GM18498 (cell line): ENCODE results near the gene GABRD.
"Not testable (repeated sequence)": the region's sequence is repeated elsewhere in the genome, so short reads cannot be mapped to it uniquely, and the experiment has no call there.

ENCODE experiments used
- ATAC-seq: cut with Tn5 transposase; IDR thresholded peaks from one replicate; pipeline ENCODE4 v1.9.1; 2021; ENCODE audit warnings: mild to moderate bottlenecking, moderate library complexity; ENCODE audit not compliant: unreplicated experiment

GABRD gene, protein sequence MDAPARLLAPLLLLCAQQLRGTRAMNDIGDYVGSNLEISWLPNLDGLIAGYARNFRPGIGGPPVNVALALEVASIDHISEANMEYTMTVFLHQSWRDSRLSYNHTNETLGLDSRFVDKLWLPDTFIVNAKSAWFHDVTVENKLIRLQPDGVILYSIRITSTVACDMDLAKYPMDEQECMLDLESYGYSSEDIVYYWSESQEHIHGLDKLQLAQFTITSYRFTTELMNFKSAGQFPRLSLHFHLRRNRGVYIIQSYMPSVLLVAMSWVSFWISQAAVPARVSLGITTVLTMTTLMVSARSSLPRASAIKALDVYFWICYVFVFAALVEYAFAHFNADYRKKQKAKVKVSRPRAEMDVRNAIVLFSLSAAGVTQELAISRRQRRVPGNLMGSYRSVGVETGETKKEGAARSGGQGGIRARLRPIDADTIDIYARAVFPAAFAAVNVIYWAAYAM

DNA sequence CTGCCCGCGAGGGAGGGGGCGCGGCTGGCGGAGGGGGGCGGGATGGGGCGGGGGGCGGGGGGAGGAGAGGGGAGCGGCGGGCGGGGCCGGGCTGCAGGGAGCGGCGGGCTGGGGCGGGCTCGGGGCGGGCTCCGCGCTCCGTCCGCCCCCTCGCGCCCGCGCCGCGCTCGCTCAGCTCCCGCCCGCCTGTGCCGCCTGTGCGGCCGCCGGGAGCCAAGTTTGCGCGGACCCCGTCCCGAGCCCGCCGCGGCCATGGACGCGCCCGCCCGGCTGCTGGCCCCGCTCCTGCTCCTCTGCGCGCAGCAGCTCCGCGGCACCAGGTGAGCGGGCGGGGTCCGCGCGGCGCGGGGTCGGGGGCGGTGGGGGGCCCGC lies at the start of gene GABRD:
TSS of gene GABRD (plus strand) at position 174 of the 372 bp plus-strand sequence. CDS start at position 253, 79 bp downstream.
- ATAC-seq, result no peak

DNA sequence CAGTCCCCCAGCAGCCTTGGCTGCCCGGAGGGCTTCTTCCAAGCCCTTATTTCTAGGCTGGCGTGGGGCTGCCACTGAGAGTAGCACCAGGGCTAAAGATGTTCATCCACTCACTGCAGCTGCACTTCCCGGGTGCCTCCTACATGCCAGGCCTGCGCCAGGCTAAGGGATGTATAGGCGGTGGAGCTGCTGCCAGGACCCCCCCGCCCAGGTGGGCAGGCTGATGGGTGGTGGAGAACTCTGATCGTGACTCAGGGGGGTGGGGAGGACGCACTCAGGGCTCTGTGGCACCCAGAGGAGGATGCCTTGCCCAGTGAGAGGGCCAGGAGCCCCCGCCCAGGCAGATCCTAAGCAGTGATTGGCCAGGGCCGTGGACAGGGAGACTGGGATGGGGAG lies 49.6 kb upstream of the GABRD start:
- ATAC-seq, result no peak

GRCh38 chr1:1969953-1970716 lies 49.0 kb upstream of the GABRD start:
- ATAC-seq, result no peak

- no peak for ATAC-seq
Measured at GRCh38 chr1:1971017-1971416, 48.1 kb upstream of the GABRD start.

DNA sequence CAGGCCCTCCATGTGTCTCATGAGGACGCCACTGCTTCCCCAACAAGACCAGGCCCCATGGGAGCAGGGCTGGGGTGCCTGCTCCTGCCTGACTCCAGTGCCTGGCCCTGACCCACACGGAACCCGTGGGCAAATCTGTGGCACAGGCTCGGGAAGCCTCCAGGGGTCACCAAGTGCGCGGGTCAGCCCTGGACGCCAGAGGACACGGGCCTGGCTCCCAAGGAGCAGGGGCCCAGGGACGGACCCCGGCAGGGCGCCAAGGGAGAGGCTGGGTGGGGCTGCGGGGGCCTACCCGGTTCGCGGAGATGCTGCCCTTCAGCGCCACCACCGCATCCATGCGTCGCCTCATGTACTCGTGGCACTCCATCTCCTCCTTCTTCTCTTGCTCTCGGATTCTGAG lies 47.5 kb upstream of the GABRD start:
- ATAC-seq, result no peak

DNA sequence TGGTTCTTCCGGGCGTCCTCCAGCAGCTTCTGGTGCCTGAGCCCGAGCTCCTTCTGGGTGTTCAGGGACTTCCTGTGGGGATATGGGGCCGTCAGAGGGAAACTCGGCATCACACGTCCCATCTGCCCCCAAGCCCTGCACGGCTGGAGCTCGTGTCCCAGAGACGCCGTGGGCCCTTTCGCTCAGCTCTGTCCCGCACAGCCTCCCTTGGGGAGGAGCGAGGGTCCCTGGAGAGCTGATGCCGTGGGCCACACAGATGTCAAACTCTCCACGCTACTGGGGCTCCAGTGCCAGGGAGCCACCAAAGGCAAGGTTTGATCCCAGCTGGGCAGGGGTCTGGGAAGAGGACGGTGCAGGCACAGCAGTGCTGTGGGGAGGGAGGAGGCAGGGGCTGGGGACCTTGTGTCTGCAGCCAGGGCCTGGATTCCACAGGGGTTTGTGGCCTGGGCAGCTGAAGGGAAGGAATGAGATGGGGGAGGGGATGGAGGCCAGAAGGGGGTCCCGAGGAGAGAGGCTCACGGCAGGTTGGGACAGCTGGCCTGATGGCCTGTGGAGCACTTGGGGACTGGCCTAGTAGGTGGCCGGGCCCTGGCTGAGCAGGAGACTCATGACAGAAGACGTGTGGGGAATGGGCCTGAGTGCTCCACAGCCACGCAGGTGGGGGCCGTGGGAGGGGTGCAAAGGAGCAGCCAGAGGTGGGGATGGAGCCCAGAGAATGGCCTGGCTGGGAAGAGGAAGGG lies 46.0 kb upstream of the GABRD start:
- no peak for ATAC-seq

GRCh38 chr1:1973716-1974642 lies 45.2 kb upstream of the GABRD start:
- ATAC-seq, result no peak

- no peak for ATAC-seq
Measured at GRCh38 chr1:1974834-1975233, 44.3 kb upstream of the GABRD start.

DNA sequence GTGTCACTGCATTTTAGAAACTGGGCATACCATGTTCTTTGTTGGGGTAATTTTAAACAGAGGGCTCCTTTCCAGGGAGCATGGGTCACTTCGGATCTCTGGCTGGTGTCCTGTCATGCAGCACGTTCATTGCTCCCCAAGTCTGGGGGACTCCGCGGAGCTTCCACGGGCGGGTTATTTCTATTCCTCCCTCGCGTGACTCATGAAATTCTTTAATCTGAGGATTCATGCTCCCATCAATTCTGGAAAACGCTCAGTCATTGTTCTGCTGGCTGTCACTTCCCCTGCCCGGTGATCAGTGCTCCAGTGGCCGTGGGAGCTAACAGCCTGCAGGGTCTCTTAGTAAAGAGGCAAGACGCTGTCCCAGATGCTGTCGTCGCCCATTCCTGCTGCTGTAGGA lies 43.6 kb upstream of the GABRD start:
- no peak for ATAC-seq

GRCh38 chr1:1976031-1976430 lies 43.1 kb upstream of the GABRD start:
- ATAC-seq, result no peak

DNA sequence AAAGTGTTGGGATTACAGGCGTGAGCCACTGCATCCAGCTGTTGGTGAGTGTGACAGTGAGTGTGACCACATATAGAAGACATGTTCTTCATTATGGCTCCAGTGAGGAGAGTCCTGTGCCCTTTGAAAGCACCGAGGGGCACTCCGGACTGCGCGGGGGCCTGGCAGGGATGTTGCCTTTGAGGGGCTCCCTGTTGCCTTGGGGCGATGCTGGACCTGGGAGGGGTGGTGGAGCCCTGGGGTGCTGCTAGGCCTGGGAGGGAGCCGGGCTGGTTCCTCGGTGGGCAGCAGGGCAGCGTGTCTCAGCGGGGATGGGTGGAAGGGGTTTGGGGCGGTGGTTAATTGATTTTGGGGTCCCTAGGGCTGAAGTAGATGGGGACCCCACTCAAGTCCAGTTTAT lies 41.0 kb upstream of the GABRD start:
- no peak for ATAC-seq

GRCh38 chr1:1978690-1979481 lies 40.3 kb upstream of the GABRD start:
- not testable (repeated sequence) for ATAC-seq

DNA sequence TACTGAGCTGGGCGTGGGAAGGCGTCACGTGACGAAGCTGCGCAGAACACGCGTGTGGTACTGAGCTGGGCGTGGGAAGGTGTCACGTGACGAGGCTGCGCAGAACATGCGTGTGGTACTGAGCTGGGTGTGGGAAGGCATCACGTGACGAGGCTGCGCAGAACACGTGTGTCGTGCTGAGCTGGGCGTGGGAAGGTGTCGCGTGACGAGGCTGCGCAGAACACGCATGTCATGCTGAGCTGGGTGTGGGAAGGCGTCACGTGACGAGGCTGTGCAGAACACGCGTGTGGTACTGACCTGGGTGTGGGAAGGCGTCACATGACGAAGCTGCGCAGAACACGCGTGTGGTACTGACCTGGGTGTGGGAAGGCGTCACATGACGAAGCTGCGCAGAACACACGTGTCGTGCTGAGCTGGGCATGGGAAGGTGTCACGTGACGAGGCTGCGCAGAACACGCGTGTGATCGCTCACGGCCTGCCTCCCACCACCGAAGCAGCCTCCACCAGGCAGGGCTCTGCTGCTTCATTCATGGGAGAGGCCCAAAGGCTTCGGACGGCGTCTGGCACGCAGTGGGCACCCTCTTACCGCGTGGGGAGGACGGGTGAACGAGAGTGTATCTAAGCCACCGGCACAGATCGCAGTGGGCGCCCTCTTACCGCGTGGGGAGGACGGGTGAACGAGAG lies 39.5 kb upstream of the GABRD start:
- no peak for ATAC-seq

DNA sequence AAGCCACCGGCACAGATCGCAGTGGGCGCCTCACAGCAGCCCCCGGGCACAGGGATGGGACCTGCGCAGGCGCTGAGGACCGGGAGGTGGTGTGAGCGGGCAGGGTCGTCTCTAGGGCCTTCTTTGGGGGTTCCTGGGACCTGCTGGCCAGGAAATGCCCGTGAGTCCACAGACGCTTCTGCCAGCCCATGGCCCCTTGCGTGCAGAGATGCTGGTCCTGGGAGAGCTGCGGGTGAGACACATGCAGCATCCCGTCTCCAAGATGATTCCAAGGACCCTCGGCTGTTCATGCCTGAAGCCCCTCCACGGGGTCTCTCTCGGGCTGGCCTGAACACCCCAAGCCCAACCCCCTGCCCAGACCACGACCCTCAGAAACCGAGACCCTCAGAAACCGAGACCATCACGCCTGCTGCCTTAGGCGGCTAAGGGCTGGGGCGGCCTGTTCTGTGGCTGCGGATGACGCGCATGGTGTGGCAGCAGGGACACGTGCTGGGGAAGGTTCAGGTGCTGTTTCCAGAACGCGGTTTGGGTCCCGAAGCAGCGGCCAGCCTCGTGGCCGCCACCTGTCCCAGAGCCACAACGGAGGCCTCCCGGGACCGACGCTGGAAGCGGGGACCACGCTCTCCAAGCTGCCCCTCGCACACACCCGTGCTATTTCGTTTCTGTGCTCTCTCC lies 38.5 kb upstream of the GABRD start:
- ATAC-seq, result no peak

GRCh38 chr1:1981142-1981500 lies 38.0 kb upstream of the GABRD start:
- ATAC-seq, result no peak

DNA sequence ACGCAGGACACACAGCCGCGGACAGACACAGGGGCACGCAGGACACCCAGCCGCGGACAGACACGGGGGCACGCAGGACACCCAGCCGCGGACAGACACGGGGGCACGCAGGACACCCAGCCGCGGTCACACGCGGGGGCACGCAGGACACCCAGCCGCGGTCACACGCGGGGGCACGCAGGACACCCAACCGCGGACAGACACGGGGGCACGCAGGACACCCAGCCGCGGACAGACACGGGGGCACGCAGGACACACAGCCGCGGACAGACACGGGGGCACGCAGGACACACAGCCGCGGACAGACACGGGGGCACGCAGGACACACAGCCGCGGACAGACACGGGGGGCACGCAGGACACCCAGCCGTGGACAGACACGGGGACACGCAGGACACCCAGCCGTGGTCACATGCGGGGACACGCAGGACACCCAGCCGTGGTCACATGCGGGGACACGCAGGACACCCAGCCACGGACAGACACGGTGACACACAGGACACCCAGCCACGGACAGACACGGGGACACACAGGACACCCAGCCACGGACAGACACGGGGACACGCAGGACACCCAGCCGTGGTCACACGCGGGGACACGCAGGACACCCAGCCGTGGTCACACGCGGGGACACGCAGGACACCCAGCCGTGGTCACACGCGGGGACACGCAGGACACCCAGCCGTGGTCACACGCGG lies 37.4 kb upstream of the GABRD start:
- not testable (repeated sequence) for ATAC-seq

DNA sequence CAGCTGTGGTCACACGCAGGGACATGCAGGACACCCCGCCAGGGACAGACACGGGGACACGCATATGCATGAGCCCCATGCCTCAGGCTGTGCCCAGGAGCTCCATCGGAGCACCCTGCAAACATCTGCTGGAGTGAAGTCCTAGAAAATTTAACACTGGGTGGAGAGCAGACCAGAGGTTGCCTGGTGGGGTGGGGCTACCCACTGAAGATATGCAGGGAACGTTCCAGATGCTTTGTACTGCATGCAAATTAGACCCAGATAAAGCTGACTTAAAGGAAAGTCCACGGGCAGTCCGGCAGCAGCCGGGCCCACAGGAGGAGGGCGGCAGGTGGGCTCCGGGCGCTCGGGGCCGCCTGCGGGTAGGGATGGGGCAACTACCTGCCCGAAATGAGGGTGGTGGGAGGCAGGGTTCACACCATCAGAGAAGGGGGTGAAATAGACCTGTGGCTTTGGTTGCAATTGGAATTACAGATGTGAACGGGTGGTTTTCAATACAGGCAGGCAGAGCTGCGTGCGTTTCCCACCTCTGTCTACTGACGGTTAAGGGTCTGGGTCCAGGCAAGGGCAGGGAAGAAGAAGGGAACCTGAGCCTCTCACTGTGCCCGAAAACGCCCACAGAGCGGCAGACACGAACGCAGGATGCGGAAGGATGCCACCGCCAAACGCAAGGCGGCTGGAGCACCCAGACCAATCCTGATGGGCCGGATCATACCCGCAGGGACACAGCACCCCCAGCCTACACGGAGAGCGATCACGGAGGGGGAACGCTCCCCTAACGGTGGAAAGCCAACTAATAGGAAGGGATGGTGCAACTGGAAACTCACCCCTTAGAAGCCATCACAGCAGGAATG lies 36.5 kb upstream of the GABRD start:
- no peak for ATAC-seq
